IMR-90 (cell line): ENCODE data around the gene RFTN2. TPM values are rescaled to one million over a fixed set of nuclear protein-coding genes. Genes with fewer than 3 reads are reported as not detected.
A peak's percentile ranks its signal among the peaks of the same experiment; 100 is the strongest.
"Not testable (repeated sequence)": the region's sequence is repeated elsewhere in the genome, so short reads cannot be mapped to it uniquely, and the experiment has no call there.

ENCODE experiments used
- ATAC-seq: fragments of 200-7000 bp; cut with Tn5 transposase; 2 replicates; pipeline ENCODE4 v1.9.1; 2020; ENCODE audit warnings: low read depth, mild to moderate bottlenecking, moderate library complexity
- BruUV-seq: library from RNA; stranded (reverse); fragments of 400-500 nt; replicated peaks from 2 replicates; lab custom pipeline; 2021; lab: Mats Ljungman, UMichigan
- CTCF ChIA-PET: fragments of 300-600 bp; formaldehyde crosslinking; extraction: SDS; loops from one replicate; lab custom pipeline; 2021; ENCODE audit warnings: antibody characterized with exemption; lab: Yijun Ruan, JAX
- POLR2A ChIA-PET: fragments of 300-600 bp; sonication (Branson Sonifier 250); formaldehyde crosslinking; loops from one replicate; lab custom pipeline; 2022; ENCODE audit warnings: antibody characterized with exemption; ENCODE audit not compliant: unreplicated experiment; lab: Charles Lee
- DNase-seq: peaks from one replicate; pipeline ENCODE4 v3.0.0; 2013
- H2AFZ ChIP-seq: replicated peaks from 2 replicates; pipeline ENCODE3; 2013; ENCODE audit warnings: low read length, mild to moderate bottlenecking; ENCODE audit not compliant: poor library complexity
- H2AK5ac ChIP-seq: 2 replicates; pipeline ENCODE4 v1.6.1; 2013; ENCODE audit warnings: low read depth, low read length, inconsistent platforms
- H2AK9ac ChIP-seq: replicated peaks from 2 replicates; pipeline ENCODE3; 2013; ENCODE audit warnings: mild to moderate bottlenecking, low read depth, low read length, moderate library complexity; ENCODE audit not compliant: poor library complexity
- H2BK120ac ChIP-seq: 2 replicates; pipeline ENCODE4 v1.6.1; 2013; ENCODE audit warnings: low read depth, low read length, inconsistent platforms
- H2BK15ac ChIP-seq: 3 replicates; pipeline ENCODE4 v1.6.1; 2013; ENCODE audit warnings: low read depth, low read length, inconsistent platforms
- H2BK20ac ChIP-seq: 2 replicates; pipeline ENCODE4 v1.6.1; 2013; ENCODE audit warnings: low read depth, mild to moderate bottlenecking, inconsistent platforms, low read length, moderate library complexity
- H2BK5ac ChIP-seq: 2 replicates; pipeline ENCODE4 v1.6.1; 2013; ENCODE audit warnings: mild to moderate bottlenecking, low read depth, low read length, inconsistent platforms; ENCODE audit not compliant: poor library complexity, severe bottlenecking
- H3K14ac ChIP-seq: replicated peaks from 2 replicates; pipeline ENCODE4 v1.6.1; 2013; ENCODE audit warnings: low read depth, low read length, inconsistent platforms
- H3K18ac ChIP-seq: 2 replicates; pipeline ENCODE4 v1.6.1; 2013; ENCODE audit warnings: low read depth, low read length, control low read depth
- H3K23ac ChIP-seq: 2 replicates; pipeline ENCODE4 v1.6.1; 2013; ENCODE audit warnings: low read depth, low read length, inconsistent platforms
- H3K27ac ChIP-seq: 2 replicates; pipeline ENCODE4 v1.5.1; 2013; ENCODE audit warnings: mild to moderate bottlenecking, control low read depth, low read length; ENCODE audit not compliant: insufficient read depth
- H3K27me3 ChIP-seq: 2 replicates; pipeline ENCODE4 v1.6.1; 2013; ENCODE audit warnings: low read length; ENCODE audit not compliant: control insufficient read depth, insufficient read depth
- H3K36me3 ChIP-seq: 2 replicates; pipeline ENCODE4 v1.6.1; 2013; ENCODE audit warnings: low read length, mixed read lengths; ENCODE audit not compliant: control insufficient read depth, insufficient read depth
- H3K4ac ChIP-seq: 2 replicates; pipeline ENCODE4 v1.6.1; 2013; ENCODE audit warnings: low read depth, low read length, inconsistent platforms
- H3K4me1 ChIP-seq: 2 replicates; pipeline ENCODE4 v1.6.1; 2013; ENCODE audit warnings: low read length, mixed read lengths; ENCODE audit not compliant: control insufficient read depth, insufficient read depth
- H3K4me2 ChIP-seq: 2 replicates; pipeline ENCODE4 v1.6.1; 2013; ENCODE audit warnings: low read depth, mild to moderate bottlenecking, control low read depth, low read length, moderate library complexity
- H3K4me3 ChIP-seq: 2 replicates; pipeline ENCODE4 v1.5.1; 2013; ENCODE audit warnings: low read depth, mild to moderate bottlenecking, control low read depth, low read length, moderate library complexity; ENCODE audit not compliant: insufficient read depth
- H3K56ac ChIP-seq: 2 replicates; pipeline ENCODE4 v1.6.1; 2013; ENCODE audit warnings: low read length, inconsistent platforms; ENCODE audit not compliant: insufficient read depth; ENCODE audit errors: extremely low read depth
- H3K79me1 ChIP-seq, 2 experiments: 2 replicates each; pipeline ENCODE4 v1.6.1; 2013; ENCODE audit warnings: low read length in 2 of 2, inconsistent platforms in 1 of 2, low read depth in 1 of 2
- H3K9ac ChIP-seq: 2 replicates; pipeline ENCODE4 v1.6.1; 2013; ENCODE audit warnings: low read depth, low read length, control low read depth
- H3K9me1 ChIP-seq: 2 replicates; pipeline ENCODE4 v1.6.1; 2013; ENCODE audit warnings: low read length, inconsistent platforms; ENCODE audit not compliant: insufficient read depth
- H3K9me3 ChIP-seq: 2 replicates; pipeline ENCODE4 v1.6.1; 2013; ENCODE audit warnings: low read length; ENCODE audit not compliant: control insufficient read depth, insufficient read depth
- H4K20me1 ChIP-seq: 2 replicates; pipeline ENCODE4 v1.6.1; 2013; ENCODE audit warnings: low read length, inconsistent platforms; ENCODE audit not compliant: insufficient read depth
- H4K5ac ChIP-seq: 2 replicates; pipeline ENCODE4 v1.6.1; 2013; ENCODE audit warnings: mild to moderate bottlenecking, low read depth, low read length, control low read depth
- H4K8ac ChIP-seq, 2 experiments: 2 replicates each; pipeline ENCODE4 v1.6.1; 2013; ENCODE audit warnings: low read depth in 2 of 2, low read length in 2 of 2, control low read depth in 1 of 2, inconsistent platforms in 1 of 2
- H4K91ac ChIP-seq: 2 replicates; pipeline ENCODE4 v1.6.1; 2013; ENCODE audit warnings: low read depth, low read length, inconsistent platforms; ENCODE audit not compliant: insufficient read depth
- BHLHE40 ChIP-seq: fragments of 150-350 bp; IDR thresholded peaks from 2 replicates; pipeline ENCODE4 v1.6.1; 2016; ENCODE audit warnings: mild to moderate bottlenecking, low read depth, low read length
- CEBPB ChIP-seq: IDR thresholded peaks from 2 replicates; pipeline ENCODE4 v1.6.1; 2012; ENCODE audit warnings: low read depth, low read length, improper control_type of control experiment
- CHD1 ChIP-seq: IDR thresholded peaks from 2 replicates; pipeline ENCODE4 v1.6.1; 2012; ENCODE audit warnings: low read depth, low read length, improper control_type of control experiment
- CTCF ChIP-seq: conservative IDR thresholded peaks from 2 replicates; pipeline ENCODE4 v1.5.1; 2012; ENCODE audit warnings: mild to moderate bottlenecking, low read depth, low read length, improper control_type of control experiment
- MAFK ChIP-seq: IDR thresholded peaks from 2 replicates; pipeline ENCODE4 v1.6.1; 2012; ENCODE audit warnings: low read depth, low read length, improper control_type of control experiment
- RAD21 ChIP-seq: IDR thresholded peaks from 2 replicates; pipeline ENCODE4 v1.6.1; 2012; ENCODE audit warnings: low read length, improper control_type of control experiment
- USF2 ChIP-seq: fragments of 150-350 bp; IDR thresholded peaks from 2 replicates; pipeline ENCODE4 v1.6.1; 2017; ENCODE audit warnings: mild to moderate bottlenecking, antibody characterized with exemption, low read length, low read depth
- WGBS, 2 experiments: methylation state at CpG; one replicate each; pipeline versions ENCODE4 v1.1.5 to v1.1.7; 2013; ENCODE audit warnings: missing lambda C conversion rate in 2 of 2; ENCODE audit not compliant: insufficient read length in 1 of 2; ENCODE audit errors: extremely low coverage in 2 of 2; 5-methylcytosine and 5-hydroxymethylcytosine counted together
- dilution Hi-C: fragments of 300-500 bp; cut with HindIII; formaldehyde crosslinking; loops from one replicate; pipeline ENCODE4 v1.14.3; 2018; ENCODE audit warnings: low sequenced_read_pairs; ENCODE audit not compliant: unreplicated experiment
- in situ Hi-C: fragments of 300-500 bp; cut with MboI; formaldehyde crosslinking; loops from 3 replicates; pipeline ENCODE4 v1.14.3; 2019; ENCODE audit warnings: low sequenced_read_pairs, inconsistent platforms, mixed read lengths
- intact Hi-C: fragments of 100-400 bp; cut with micrococcal nuclease; formaldehyde crosslinking; loops from 2 replicates; pipeline ENCODE4 v1.10.0; 2022
- polyA plus RNA-seq, 3 experiments: library from polyadenylated mRNA; depleted of rRNA; stranded (reverse); fragments of >200 nt; gene quantifications; 2 replicates each; pipeline ENCODE4 v1.2.3, GENCODE V29; 2012; ENCODE audit warnings: low replicate concordance in 1 of 3
- total RNA-seq: library from RNA; depleted of rRNA; stranded (reverse); fragments of >200 nt; gene quantifications from 2 replicates; pipeline ENCODE4 v1.2.3, GENCODE V29; 2012

Gene RFTN2
- total and polyA plus RNA-seq, 2 of the 4 experiments (the other 2 are of a cell fraction) = 0.44 to 2.3 TPM

- Histone ChIP-seq H2BK20ac (no peak overlapping the region), H3K36me3 (peaks cover 19% of the 10 kb centered on the region), H2AFZ (no peak overlapping the region), H3K4me2 (no peak overlapping the region), H3K56ac (no peak overlapping the region), H3K9me1 (peaks cover 2% of the 10 kb centered on the region; the same call in 1 of the 2 replicates), H2BK5ac (no peak overlapping the region), H3K23ac (no peak overlapping the region), H2BK15ac (no peak overlapping the region), H3K27ac (no peak overlapping the region), H3K27me3 (no peaks in the 10 kb centered on the region), H4K8ac (no peak overlapping the region), H2BK120ac (no peak overlapping the region), H3K9ac (no peak overlapping the region), H2AK9ac (no peak overlapping the region), H3K79me1 (peaks cover 3% of the 10 kb centered on the region in 2 experiments; a peak in 2 of 4 replicates), H3K4ac (no peak overlapping the region), H3K9me3 (no peaks in the 10 kb centered on the region), H4K5ac (no peak overlapping the region), H3K4me3 (no peak overlapping the region), H3K18ac (no peak overlapping the region), H4K20me1 (no peaks in the 10 kb centered on the region; the same call in 1 of the 2 replicates), H4K91ac (no peak overlapping the region), H3K4me1 (no peaks in the 10 kb centered on the region), H3K14ac (no peak overlapping the region), H2AK5ac (no peak overlapping the region)
- BruUV-seq = no TSS peak
- no peak for ATAC-seq
- ChIA-PET CTCF (no interaction called here), POLR2A (interaction anchor here (0.7 kb wide), 1 partner anchor 16 kb away, joined by 3 read pairs; no protein-coding TSS in a partner anchor)
- TF ChIP-seq MAFK (peak; percentile 29; the same call in 1 of the 2 replicates), USF2 (no peak), BHLHE40 (no peak), CTCF (no peak), CEBPB (no peak), CHD1 (no peak), RAD21 (no peak)
- DNase-seq = no peak
- intact Hi-C loops (no loop called here), dilution Hi-C loops (no loop called here), in situ Hi-C loops (no loop called here)
Measured at GRCh38 chr2:197555467-197555866, 119.9 kb downstream of the RFTN2 start.

GRCh38 chr2:197551260-197551659 is 124.1 kb downstream of the RFTN2 start:
- peaks cover 6 to 18% of the 10 kb centered on the region in 2 experiments; a peak in 3 of 4 replicates for H3K79me1 ChIP-seq
- H3K18ac ChIP-seq, POLR2A ChIA-PET, H3K4me2 ChIP-seq, H3K27ac ChIP-seq, H3K9me1 ChIP-seq, H3K23ac ChIP-seq, ATAC-seq, H2BK5ac ChIP-seq, H3K27me3 ChIP-seq, H3K9ac ChIP-seq, H4K5ac ChIP-seq, H4K8ac ChIP-seq, CTCF ChIA-PET, in situ Hi-C loops, H2BK15ac ChIP-seq, intact Hi-C loops, H2BK120ac ChIP-seq, H3K4ac ChIP-seq, H4K91ac ChIP-seq, H3K4me1 ChIP-seq, H3K4me3 ChIP-seq, H2AK5ac ChIP-seq, H3K56ac ChIP-seq, H2AFZ ChIP-seq, BruUV-seq, DNase-seq, dilution Hi-C loops, H2AK9ac ChIP-seq, H3K14ac ChIP-seq, H3K9me3 ChIP-seq, H2BK20ac ChIP-seq, H4K20me1 ChIP-seq: not testable (repeated sequence)
- no CpG with 5 or more reads among the region's 2 CpGs for WGBS, 2 experiments
- peaks cover 23% of the 10 kb centered on the region for H3K36me3 ChIP-seq
